Activated CD4-positive, alpha-beta memory T cell treated with anti-CD3 and anti-CD28 coated beads for 36 hours (primary cell): ENCODE measurements around the gene LPAR2. TPM values are rescaled to one million over a fixed set of nuclear protein-coding genes. Genes with fewer than 3 reads are reported as not detected.

Source experiments
- CTCF ChIA-PET: fragments of 350-600 bp; sonication (Branson Sonifier 250); formaldehyde crosslinking; loops from one replicate; lab custom pipeline; 2021; ENCODE audit warnings: antibody characterized with exemption, inconsistent platforms; lab: Charles Lee
- POLR2A ChIA-PET: fragments of 350-600 bp; sonication (Branson Sonifier 250); formaldehyde crosslinking; loops from one replicate; lab custom pipeline; 2021; ENCODE audit warnings: antibody characterized with exemption; lab: Charles Lee
- DNase-seq: peaks from one replicate; pipeline ENCODE4 v3.0.0-alpha.2; 2020
- H3K27ac Mint-ChIP-seq: one replicate; pipeline ENCODE4 v1.8.0; 2021; ENCODE audit warnings: mixed read lengths
- H3K27me3 Mint-ChIP-seq: one replicate; pipeline ENCODE4 v1.8.0; 2021; ENCODE audit warnings: mixed read lengths
- H3K36me3 Mint-ChIP-seq: one replicate; pipeline ENCODE4 v1.8.0; 2021; ENCODE audit warnings: mixed read lengths
- H3K4me1 Mint-ChIP-seq: one replicate; pipeline ENCODE4 v1.8.0; 2021; ENCODE audit warnings: low read depth, mixed read lengths
- H3K4me3 Mint-ChIP-seq: one replicate; pipeline ENCODE4 v1.8.0; 2021; ENCODE audit warnings: mild to moderate bottlenecking, mixed read lengths
- H3K9me3 Mint-ChIP-seq: one replicate; pipeline ENCODE4 v1.8.0; 2021; ENCODE audit warnings: mixed read lengths
- intact Hi-C: fragments of 100-400 bp; cut with micrococcal nuclease; formaldehyde crosslinking; loops from one replicate; pipeline ENCODE4 v1.15.1; 2023
- total RNA-seq, 2 experiments: library from RNA; stranded (reverse); gene quantifications; one replicate each; pipeline ENCODE4 v1.2.3, GENCODE V29; 2021

Gene LPAR2
- total RNA-seq, 2 experiments from 2014 or later, result 32.5 to 33.1 TPM

DNA sequence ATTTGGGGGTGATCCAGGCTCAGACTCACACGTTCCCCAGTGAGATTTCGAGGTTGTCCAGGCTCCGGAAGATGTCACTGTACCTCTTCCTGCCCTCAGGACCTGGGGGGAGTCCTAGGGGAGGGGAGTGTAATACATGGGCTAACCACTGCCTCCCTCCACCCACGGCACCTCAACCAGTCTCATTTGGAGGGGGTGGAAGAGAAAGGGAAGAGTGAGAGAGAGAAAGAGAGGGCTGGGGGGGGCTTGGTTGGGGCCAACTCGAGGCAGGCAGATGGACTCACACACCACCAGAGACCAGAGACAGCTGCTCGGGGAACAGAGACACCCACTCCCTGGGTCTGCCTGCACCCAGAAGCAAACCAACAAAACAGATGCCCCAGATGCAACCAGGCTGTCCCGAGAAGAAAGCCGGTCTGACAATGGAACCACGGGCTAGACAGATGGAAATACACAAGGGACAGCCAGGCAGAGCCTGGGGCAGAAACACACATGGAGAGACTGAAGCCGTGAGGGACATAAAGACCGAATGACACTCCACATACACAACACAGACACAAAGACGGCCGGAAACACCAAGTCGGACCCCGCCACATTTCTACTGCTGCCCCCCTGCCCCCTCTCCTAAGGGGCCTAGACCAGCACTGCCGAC lies 14.6 kb upstream of the LPAR2 start:
- Mint-ChIP-seq H3K27ac (peak overlapping the region; percentile 98), H3K4me3 (peak overlapping the region; percentile 99), H3K9me3 (no peaks in the 10 kb centered on the region), H3K4me1 (peaks cover 12% of the 10 kb centered on the region), H3K36me3 (peaks cover 30% of the 10 kb centered on the region), H3K27me3 (no peaks in the 10 kb centered on the region)
- DNase-seq, result peak; percentile 71
- ChIA-PET POLR2A (no interaction called here), CTCF (interaction anchor here (1.5 kb wide), 1 partner anchor 110 kb away, joined by 3 read pairs; no protein-coding TSS in a partner anchor)
- intact Hi-C loops, result loop anchor here (1.0 to 2.0 kb wide), 4 partner anchors 16 to 52 kb away; no protein-coding TSS in a partner anchor

DNA sequence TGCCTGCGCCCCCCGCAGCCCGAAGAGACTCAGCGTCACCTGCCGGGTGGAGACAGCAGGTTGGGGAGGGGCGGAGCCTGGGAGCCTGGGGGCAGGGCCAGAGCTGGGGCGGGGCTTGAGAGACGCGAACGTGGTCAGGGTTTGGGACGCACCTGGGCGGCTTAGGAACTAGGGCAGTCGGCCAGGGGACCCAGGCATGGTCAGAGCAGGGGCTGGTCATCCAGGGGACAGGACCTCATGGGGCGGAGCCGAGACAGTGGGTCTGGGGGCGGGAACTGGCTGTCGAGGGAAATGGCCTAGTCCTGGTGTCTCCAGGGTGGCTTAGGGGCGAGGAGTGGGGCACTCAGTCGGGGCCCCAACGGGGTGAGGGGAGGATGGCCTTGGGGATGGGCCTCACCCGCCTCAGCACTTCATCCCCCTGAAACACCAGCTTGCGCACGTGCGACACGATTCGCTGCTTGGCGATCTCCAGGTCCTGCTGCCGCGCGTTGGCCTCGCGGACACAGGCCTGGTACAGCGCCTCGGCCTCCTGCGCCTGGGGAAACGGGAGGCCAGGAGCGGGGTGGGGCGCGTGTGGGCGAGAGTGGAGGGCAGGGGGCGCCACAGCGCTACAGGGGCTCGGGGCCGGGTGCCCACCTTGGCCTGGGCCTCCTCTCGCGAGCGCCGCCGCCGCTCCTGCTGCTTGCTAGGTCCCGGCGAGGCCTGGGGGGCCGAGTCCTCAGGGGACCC lies 9.7 kb upstream of the LPAR2 start:
- ChIA-PET POLR2A (no interaction called here), CTCF (no interaction called here)
- DNase-seq, result peak; percentile 26
- intact Hi-C loops, result no loop called here
- H3K27ac Mint-ChIP-seq, result no peak overlapping the region
- no peaks in the 10 kb centered on the region for H3K9me3 Mint-ChIP-seq
- H3K27me3 Mint-ChIP-seq, result no peaks in the 10 kb centered on the region
- H3K4me1 Mint-ChIP-seq, result peaks cover 14% of the 10 kb centered on the region
- no peak overlapping the region for H3K4me3 Mint-ChIP-seq
- peaks cover 52% of the 10 kb centered on the region for H3K36me3 Mint-ChIP-seq

DNA sequence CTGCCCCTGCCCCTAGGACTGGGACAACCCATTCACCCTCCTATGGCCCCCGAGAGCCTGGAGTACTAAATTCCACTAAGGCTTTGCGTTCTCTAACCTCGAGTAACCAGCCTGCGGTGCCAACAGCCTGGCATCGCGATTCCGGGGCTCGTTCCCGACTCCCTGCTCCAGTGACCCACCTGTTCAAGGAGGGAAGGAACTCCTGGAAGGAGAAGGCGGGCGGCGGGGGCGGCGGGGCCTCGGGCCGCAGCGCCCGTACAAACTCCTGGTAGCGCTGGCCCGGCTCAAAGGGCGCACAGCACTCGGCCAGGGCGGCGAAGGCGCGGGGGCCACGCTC lies 9.1 kb upstream of the LPAR2 start:
- no peaks in the 10 kb centered on the region for H3K9me3 Mint-ChIP-seq
- ChIA-PET CTCF (no interaction called here), POLR2A (no interaction called here)
- intact Hi-C loops, result no loop called here
- no peak overlapping the region for H3K4me3 Mint-ChIP-seq
- no peak overlapping the region for H3K27ac Mint-ChIP-seq
- no peaks in the 10 kb centered on the region for H3K27me3 Mint-ChIP-seq
- peaks cover 11% of the 10 kb centered on the region for H3K4me1 Mint-ChIP-seq
- no peak for DNase-seq
- peaks cover 49% of the 10 kb centered on the region for H3K36me3 Mint-ChIP-seq

DNA sequence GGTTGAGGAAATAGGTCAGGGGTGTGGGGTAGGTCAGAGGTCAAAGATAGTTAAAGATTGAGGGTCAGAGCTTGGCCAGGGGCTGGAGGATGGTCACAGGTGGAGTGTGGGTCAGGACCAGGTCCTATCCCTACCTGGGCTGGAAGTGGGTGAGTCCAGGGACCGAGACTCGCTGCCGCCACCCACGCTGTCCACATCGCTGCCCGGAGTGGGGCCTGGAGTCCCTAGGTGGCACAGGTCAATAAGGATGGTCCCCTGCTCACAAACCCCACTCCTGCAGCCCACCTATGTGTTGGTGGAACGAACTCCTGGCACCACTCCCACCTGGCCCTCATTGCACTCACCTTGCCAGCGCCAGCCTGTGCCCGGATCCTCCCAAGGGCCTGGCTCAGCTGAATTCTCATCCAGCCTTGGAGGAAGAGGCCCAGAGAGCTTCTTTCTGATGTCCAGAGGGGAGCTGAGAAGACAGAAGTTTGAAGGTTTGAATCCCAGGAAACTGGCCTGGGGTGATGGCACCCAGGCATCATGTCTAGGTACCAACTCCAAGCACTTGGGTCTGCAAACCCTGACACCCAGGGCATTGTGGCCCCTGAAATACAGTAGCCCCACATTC lies 8.7 kb upstream of the LPAR2 start:
- H3K27me3 Mint-ChIP-seq, result no peaks in the 10 kb centered on the region
- POLR2A ChIA-PET, result no interaction called here
- intact Hi-C loops, result no loop called here
- H3K4me3 Mint-ChIP-seq, result no peak overlapping the region
- H3K9me3 Mint-ChIP-seq, result no peaks in the 10 kb centered on the region
- H3K4me1 Mint-ChIP-seq, result peaks cover 7% of the 10 kb centered on the region
- CTCF ChIA-PET, result no interaction called here
- peaks cover 46% of the 10 kb centered on the region for H3K36me3 Mint-ChIP-seq
- H3K27ac Mint-ChIP-seq, result no peak overlapping the region
- no peak for DNase-seq

DNA sequence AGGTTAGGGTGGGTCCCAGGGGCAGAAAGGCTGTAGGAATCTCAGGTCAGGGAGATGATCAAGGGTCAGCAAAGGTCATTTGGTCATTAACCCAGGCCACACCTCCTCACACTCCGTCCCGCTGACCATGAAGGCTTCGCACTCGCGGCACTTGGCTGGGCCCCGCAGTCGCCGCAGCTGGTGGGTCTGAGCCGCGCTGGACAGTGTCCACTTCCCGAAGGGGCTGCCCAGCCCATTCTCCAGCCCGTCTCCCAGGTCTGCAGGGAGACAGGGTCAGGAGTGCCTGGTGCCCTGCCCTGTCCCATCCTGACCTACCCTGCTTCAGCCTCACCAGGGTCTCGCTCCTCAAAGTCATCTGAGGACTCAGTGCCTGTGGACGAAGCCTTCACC lies 7.3 kb upstream of the LPAR2 start:
- CTCF ChIA-PET, result no interaction called here
- H3K4me1 Mint-ChIP-seq, result peaks cover 7% of the 10 kb centered on the region
- no peak overlapping the region for H3K4me3 Mint-ChIP-seq
- DNase-seq, result no peak
- POLR2A ChIA-PET, result no interaction called here
- intact Hi-C loops, result no loop called here
- H3K27me3 Mint-ChIP-seq, result no peaks in the 10 kb centered on the region
- peaks cover 51% of the 10 kb centered on the region for H3K36me3 Mint-ChIP-seq
- no peaks in the 10 kb centered on the region for H3K9me3 Mint-ChIP-seq
- H3K27ac Mint-ChIP-seq, result peak overlapping the region; percentile 64

DNA sequence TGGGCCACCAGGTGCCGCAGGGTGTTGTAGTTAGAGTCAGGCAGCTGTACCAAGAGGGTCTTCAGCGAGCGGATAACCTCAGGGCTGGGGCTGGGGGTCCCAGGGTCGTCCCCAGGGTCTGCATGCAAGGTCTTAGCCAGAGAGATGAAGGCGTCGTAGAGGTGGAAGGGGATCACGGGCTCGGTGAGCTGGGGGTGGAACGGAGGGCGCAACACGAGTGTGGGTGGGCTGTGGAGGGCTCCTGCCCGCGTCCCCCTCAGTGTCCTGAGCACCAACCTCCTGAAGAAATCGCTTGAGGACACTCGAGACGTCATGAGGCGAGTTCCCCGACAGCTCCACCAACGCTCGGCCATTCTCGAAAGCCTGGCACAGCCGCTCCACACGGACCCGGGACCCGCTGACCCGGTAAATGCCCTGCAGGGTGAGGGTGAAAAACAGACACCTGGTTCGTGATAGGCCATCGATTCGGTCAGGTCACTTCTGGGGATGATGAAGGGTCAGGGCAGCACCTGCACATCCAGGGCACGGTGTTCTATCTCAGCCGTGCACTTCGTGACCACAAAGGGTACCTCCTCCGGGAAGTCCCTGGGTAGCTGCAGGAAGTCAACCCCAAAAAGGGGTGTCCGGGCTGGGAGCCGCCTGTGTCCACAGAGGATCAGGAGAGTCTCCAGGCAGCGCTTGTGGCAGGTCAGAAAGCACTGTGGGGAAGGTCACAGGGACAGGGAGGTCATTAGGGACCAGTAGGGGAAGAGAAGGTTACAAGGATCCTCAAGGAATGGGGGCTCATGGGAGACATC lies 6.7 kb upstream of the LPAR2 start:
- POLR2A ChIA-PET, result no interaction called here
- Mint-ChIP-seq H3K27me3 (no peaks in the 10 kb centered on the region), H3K27ac (peak overlapping the region; percentile 64), H3K4me1 (peaks cover 7% of the 10 kb centered on the region), H3K4me3 (no peak overlapping the region), H3K9me3 (no peaks in the 10 kb centered on the region), H3K36me3 (peaks cover 51% of the 10 kb centered on the region)
- CTCF ChIA-PET, result interaction anchor here (2.2 kb wide), 1 partner anchor 9 kb away, joined by 7 read pairs; the partner anchor contains the start of gene GMIP
- DNase-seq, result no peak
- intact Hi-C loops, result no loop called here

DNA sequence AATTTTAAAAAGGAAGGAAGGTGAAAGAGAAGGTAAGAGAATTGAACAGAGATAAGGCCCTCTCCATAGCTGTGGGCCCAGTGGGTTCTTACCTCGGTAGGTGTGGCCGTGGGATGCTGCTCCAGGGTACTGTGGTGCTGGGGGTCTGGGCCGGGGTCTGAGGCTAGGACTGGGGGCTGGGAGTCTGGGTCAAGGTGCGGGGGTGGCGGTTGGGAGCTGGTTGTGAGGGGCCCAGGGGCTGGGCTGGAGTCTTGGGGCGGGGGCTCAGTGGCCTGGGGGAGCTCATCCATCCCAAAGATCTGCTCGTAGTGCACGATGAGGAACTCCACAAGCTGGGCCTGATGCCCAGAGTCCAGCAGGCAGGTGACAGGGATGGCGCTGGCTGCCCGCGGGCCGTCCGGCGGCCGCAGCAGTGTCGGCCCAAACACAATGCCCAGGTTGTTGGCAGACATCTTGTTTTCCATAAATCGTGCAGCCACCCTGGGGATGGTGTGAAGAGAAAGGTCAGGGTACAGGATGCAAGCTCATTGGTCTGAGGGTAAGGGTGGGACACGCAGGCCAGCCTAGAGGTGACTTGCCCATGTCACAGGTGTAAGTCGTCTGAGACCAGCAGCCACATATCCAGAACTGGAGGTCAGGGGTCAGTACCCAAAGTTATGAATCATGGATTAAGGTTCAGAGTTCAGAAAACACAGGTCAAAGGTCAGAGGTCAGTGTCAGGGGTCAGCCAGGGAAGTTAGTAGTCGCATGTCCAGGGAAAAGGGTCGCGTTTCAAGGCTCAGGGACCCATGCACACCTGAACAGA lies 5.9 kb upstream of the LPAR2 start:
- no peak overlapping the region for H3K4me3 Mint-ChIP-seq
- peaks cover 50% of the 10 kb centered on the region for H3K36me3 Mint-ChIP-seq
- H3K9me3 Mint-ChIP-seq, result no peaks in the 10 kb centered on the region
- no peaks in the 10 kb centered on the region for H3K27me3 Mint-ChIP-seq
- ChIA-PET CTCF (interaction anchor here (1.2 to 2.2 kb wide), 2 partner anchors 10 to 101 kb away, joined by 5 to 7 read pairs; partner anchors contain the start of gene GMIP), POLR2A (no interaction called here)
- DNase-seq, result no peak
- intact Hi-C loops, result no loop called here
- peak overlapping the region; percentile 39 for H3K27ac Mint-ChIP-seq
- peaks cover 7% of the 10 kb centered on the region for H3K4me1 Mint-ChIP-seq

DNA sequence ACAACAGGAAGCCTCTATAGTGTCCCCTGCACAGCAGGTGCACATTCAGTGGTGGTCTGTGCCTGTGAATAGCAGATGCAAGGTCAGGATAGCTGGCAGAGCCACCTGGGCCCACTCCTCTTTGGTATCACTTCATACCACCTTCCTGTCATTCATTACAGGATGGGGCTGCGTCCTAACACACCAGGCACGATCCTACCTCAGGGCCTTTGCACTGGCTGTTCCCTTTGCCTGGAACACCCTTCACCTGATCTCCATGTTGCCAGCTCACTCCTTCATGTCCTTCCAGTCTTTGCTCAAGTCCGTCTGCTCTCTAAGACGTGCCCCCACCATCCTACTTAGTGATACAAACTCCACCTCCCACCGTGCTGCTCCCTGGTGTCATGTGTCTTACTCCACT lies 4.6 kb upstream of the LPAR2 start:
- Mint-ChIP-seq H3K4me1 (peaks cover 9% of the 10 kb centered on the region), H3K27ac (no peak overlapping the region), H3K36me3 (peaks cover 49% of the 10 kb centered on the region), H3K9me3 (no peaks in the 10 kb centered on the region), H3K27me3 (no peaks in the 10 kb centered on the region), H3K4me3 (no peak overlapping the region)
- no peak for DNase-seq
- CTCF ChIA-PET, result interaction anchor here (2.2 kb wide), 1 partner anchor 11 kb away, joined by 7 read pairs; the partner anchor contains the start of gene GMIP
- intact Hi-C loops, result no loop called here
- POLR2A ChIA-PET, result interaction anchor here (0.6 kb wide), 1 partner anchor 30 kb away, joined by 3 read pairs; no protein-coding TSS in a partner anchor

DNA sequence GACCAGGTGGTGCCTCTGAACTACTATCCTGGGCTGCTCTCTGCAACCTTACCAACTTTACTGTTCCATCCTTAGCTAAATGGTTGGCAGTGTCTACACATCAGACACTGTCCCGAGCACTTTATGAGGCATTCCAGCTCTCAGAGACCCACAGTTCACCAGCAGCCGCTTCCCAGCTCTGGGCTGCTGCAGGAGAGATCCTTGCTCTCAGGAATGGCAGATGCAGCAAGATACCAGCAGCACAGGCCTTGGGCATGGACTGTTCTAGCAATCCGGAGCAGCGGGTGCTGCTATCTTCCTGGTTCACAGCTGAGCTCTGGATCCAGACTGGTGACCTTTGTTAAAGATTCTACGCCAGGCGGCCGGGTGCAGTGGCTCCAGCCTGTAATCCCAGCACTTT lies 3.3 kb upstream of the LPAR2 start:
- Mint-ChIP-seq H3K4me1 (peaks cover 22% of the 10 kb centered on the region), H3K36me3 (peaks cover 45% of the 10 kb centered on the region), H3K27me3 (no peaks in the 10 kb centered on the region), H3K27ac (no peak overlapping the region), H3K9me3 (no peaks in the 10 kb centered on the region), H3K4me3 (no peak overlapping the region)
- CTCF ChIA-PET, result interaction anchor here (1.3 kb wide), 1 partner anchor 99 kb away, joined by 6 read pairs; no protein-coding TSS in a partner anchor
- intact Hi-C loops, result no loop called here
- no peak for DNase-seq
- POLR2A ChIA-PET, result no interaction called here

DNA sequence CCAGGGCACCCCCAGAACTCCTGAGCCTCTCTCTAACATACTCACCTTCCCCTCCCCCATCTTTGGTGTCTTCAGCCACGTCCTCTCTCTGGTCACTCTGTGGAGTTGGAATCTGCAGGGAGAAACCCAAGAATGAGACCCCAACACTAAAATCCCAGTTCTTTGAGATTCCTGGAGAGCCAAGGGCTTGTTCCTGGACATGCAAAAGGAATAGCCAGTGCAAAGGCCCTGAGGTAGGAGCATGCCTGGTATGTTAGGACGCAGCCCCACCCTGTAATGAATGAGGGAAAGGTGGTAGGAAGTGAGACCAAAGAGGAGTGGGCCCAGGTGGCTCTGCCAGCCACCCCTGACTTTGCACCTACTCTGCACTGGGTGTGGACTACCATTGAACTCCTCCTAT lies 2.4 kb upstream of the LPAR2 start:
- peaks cover 23% of the 10 kb centered on the region for H3K4me1 Mint-ChIP-seq
- no peak overlapping the region for H3K27ac Mint-ChIP-seq
- H3K9me3 Mint-ChIP-seq, result no peaks in the 10 kb centered on the region
- no peak for DNase-seq
- peaks cover 46% of the 10 kb centered on the region for H3K36me3 Mint-ChIP-seq
- no peaks in the 10 kb centered on the region for H3K27me3 Mint-ChIP-seq
- CTCF ChIA-PET, result interaction anchor here (1.3 kb wide), 1 partner anchor 98 kb away, joined by 6 read pairs; no protein-coding TSS in a partner anchor
- no peak overlapping the region for H3K4me3 Mint-ChIP-seq
- intact Hi-C loops, result no loop called here
- POLR2A ChIA-PET, result no interaction called here

DNA sequence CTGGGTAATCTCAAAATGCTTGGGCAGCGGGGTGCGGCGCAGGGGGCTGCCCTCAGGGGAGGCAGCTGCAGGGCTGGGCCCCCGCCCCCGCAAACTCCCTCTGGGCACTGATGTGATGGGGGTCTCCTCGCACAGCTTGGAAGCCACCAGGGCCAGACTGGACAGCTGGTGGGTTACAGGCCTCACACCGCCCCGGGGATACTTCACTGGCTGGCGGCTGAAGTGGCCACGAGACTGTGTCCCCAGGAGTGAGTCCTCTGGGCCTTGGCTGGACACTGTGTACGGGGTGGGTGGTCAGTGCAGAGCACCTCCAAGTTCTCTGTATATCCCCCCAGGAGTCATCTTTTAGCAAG lies 2.0 kb upstream of the LPAR2 start:
- ChIA-PET POLR2A (no interaction called here), CTCF (no interaction called here)
- Mint-ChIP-seq H3K27me3 (no peaks in the 10 kb centered on the region), H3K36me3 (peaks cover 43% of the 10 kb centered on the region), H3K9me3 (no peaks in the 10 kb centered on the region), H3K27ac (no peak overlapping the region), H3K4me1 (peaks cover 23% of the 10 kb centered on the region), H3K4me3 (no peak overlapping the region)
- DNase-seq, result no peak
- intact Hi-C loops, result no loop called here
